GM19023 (cell line): ENCODE measurements around the gene FAM193A.
"Not testable (repeated sequence)": the region's sequence is repeated elsewhere in the genome, so short reads cannot be mapped to it uniquely, and the experiment has no call there.

ENCODE experiments used
- ATAC-seq: cut with Tn5 transposase; IDR thresholded peaks from one replicate; pipeline ENCODE4 v1.9.1; 2021; ENCODE audit warnings: mild to moderate bottlenecking, moderate library complexity; ENCODE audit not compliant: unreplicated experiment

The FAM193A gene

DNA sequence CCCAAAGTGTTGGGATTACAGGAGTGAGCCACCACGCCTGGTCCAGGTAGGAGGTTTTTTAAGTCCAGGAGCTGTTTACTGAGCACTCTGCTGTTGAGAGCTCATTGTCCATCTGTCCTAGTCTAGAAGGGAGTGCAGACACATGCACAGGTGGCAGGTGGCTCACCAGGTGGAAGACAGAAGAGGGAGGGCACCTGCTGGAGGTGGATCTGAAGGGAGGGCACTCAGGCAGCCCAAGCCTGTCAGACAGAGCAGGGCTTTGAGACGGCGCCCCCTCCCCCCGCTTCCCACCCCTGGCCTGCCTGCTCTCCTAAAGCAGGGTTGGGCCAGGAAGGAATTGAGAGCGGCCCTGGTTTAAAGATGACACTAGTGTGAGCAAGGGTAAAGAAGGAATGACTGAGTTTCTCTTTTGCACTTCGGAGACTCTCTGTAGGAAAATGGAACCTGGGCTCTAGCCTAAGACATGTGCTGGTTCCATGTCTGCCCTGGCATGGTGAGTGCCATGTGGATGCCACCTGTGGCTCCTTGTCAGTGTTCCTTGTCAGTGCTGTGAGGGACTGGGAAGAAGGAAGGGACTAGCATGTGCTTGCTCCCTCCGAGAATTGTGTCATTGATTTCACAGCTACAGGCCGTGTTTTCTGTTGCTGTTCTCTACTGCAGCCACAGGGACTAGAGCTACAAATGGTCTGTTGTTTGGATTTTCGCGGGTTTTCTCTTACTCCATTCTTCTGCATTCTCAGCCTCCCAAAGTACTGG, 111.1 kb downstream of the FAM193A start:
- ATAC-seq = no peak

DNA sequence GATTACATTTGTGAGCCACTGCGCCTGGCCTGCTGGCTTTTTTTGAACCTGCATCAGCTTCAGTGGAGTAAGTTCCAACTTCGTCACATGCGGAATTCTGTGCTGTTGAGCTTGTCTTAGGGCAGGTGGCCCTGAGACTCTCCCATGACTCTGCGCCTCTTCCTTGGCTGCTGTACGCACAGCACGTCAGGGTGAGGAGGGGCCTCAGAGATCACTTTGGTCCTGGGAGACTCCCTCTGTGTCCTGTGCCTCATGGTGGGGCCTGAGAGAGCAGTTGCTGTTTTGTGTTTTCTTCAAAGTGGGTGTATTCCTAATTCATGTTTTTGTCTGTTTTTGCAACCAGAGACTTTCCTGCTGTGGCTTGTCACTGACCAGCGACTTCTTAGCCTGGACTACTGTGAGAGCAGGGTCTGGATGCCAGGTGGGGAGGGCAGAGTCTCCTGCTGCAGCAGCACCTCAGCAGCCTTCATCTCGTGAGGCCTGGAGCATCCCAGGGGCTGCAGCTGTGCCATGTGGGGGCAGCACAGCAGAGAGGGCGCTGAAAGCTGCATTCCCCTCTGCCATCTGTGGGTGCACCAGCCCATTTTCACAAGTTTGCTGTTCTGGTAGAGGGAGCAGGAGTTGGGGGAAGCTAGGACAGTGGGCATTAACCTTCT, 111.8 kb downstream of the FAM193A start:
- ATAC-seq = no peak

DNA sequence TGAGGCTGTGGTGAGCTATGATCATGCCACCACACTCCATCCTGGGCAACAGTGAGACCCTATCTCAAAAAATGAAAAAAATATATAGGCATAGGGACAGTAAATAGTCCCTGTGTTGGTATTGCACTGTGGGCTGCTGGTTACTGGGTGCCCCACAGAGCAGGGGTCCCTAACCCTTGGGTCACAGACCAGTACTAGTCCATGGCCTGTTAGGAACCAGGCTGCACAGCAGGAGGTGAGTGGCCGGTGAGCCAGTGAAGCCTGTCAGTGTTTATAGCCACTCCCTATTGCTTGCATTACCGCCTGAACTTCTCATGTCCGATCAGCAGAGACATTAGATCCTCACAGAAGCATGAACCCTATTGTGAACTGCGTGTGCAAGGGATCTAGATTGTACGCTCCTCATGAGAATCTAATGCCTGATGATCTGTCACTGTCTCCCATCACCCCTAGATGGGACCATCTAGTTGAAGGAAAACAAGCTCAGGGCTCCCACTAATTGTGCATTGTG, 113.2 kb downstream of the FAM193A start:
- ATAC-seq = no peak

DNA sequence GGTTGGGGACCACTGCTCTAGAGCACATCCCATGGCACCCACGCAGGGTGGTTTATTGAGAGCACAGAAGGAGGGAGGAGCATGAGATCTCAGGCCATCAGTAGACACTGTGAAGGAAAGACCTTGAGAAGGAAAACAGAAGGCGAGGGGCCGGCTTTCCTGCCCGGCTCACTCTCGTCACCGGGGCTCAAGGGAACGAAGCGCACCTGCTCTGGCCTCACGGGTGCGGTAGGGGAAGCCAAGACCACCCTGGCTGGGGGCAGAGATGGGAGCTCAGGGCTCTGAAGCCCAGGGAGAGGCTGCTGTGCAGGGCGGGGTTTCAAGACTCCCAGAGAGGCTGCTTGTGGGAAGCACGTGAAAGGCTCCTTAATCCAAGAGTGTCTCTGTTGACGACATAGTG, 113.8 kb downstream of the FAM193A start:
- ATAC-seq = no peak

DNA sequence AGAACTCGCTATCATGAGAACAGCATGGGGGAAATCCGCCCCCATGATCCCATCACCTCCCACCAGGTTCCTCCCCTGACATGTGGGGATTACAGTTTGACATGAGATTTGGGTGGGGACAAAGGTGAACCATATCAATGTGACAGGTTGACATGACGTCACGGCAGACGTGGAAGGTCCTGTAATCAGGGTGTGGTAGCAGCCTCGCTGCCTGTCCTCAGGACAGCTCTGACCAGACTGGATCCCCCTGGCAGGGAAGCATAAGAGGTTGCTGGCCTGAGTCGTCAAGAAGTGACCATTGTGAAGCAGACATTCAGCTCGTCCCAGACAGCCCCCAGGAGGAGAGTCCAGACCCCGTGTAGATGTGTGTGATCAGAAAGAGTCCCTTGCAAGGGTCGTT, 115.1 kb downstream of the FAM193A start:
- ATAC-seq = no peak

DNA sequence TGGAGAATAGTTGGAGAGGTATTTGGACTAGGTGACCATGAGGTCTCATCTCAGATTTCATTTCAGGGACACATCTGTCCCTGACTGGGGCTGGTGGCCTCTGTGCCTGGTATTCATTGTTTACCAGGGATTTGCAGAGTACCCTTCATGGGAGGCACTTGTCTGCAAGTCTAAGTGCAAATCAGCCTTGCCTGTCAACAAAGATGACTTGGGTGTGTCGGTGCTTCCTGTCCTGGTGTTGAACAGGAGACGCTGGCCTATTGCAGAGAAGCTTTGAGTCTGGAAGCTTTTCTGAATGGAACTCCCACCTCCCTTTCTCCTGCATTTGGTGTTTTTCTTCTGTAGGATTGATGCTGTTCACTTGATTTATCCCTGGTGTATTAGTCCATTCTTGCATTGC, 115.6 kb downstream of the FAM193A start:
- ATAC-seq = no peak

DNA sequence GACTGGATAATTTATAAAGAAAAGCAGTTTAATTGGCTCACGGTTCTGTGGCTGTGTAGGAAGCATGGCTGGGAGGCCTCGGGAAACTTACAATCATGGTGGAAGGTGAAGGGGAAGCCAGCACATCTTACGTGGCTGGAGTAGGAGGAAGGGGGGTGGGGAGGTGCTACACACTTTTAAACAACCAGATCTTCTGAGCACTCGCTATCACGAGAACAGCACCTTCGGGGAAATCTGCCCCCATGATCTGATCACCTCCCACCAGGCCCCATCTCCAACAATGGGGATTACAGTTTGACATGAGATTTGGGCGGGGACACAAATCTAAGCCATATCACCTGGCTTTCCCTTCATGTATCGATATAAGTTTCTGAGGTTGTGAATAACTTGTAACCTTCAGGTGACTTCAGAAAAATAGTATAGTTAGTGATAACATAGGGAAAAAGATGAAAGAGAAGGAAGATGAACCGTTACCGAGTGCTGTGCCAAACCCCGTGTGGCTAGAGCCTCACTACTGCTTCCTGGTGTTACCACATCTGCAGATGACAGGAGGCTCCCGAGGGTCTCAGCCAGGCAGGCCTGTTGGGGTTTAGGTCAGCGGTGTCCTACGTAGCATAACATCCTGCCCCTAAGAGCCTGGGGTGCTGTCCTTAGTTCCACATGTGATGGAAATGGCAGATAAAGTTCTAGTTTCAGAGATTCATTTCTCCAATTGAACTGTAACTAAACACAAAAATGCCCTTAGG, 116.1 kb downstream of the FAM193A start:
- no peak for ATAC-seq

DNA sequence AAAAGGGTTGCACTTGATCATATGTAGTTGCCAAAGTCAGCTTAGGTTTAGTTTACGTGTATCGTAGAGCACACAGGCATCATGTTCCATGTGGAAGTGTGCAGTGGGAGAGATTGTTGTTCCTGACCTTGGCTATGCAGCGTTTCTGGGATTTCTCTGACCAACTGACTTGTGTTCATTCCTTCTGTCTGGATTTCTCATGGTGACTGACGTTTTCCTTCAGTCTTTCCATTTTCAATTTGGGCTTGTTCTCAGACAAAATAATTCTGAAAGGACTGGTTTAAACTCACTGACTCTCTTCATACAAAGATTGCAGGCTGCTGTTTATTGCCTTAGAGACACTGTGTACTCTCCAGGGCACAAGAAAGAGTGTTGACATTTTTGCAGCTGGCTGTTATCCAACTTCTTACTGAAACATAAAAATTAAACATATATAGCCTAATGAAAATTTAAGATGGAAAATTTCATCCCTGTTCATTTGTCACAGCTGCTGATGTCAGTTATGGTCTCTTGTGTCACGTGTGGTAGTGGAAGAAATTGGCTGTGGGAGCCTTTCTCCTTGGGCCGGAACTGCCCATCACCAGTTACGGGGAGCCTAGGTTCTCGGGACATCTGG, 124.3 kb downstream of the FAM193A start:
- no peak for ATAC-seq

DNA sequence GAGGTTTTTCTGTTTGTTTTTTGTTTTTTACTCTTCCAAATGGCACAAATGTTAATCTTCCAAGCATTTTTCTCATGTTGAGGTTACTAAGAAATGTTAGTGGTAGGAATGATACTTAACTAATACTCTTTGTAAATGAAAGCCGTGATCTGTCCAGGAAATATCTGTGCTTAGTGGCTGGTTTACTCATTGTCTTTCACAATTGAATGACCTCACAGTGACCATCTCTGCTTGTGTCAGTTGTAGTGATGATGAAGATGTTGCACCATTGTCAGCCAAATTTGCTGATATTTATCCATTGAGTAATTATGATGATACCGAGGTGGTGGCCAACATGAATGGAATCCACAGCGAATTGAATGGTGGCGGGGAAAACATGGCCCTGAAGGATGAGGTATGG, 126.2 kb downstream of the FAM193A start:
- ATAC-seq = no peak

DNA sequence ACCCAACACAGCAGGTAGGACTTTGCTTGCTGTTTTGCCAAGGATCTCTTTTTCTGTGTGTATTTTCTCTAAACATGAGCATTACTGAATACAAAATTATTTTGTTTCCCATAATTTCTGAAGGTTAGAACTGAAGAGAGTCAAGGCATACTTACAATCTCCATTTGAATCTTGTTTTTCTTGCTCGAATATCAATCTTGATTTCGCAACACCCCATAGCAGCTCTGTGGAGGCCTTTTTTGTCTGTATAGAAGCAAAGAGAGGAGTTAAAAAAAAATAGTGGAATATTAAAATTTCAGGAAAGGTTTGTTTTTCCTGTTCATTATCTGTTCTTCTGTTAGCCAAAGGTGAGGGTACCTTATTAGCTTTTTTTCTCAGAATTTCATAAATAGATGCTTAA, 126.8 kb downstream of the FAM193A start:
- no peak for ATAC-seq

DNA sequence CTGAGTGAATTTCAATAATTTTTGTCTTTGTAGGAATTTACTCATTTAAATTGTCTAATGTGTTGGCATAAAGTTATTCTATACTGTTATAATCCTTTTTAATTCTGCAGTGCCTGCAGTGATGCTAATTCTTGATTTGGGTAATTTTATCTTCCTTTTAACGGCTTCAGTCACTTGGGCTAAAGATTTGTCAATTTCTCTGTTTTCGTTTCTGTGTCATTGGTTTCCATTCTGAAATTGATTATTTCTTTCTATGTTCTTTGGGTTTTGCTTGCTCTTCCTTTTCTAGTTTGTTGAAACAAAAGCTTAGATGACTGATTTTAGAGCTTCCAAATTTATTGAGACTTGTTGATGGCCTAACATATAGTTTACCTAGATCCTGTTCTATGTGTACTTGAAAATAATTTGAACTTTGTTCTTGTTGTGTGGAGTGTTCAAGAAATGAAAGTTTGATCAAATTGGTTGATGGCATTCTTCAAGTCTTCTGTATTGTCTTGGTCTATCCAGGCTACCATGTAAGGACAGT, 130.3 kb downstream of the FAM193A start:
- no peak for ATAC-seq

DNA sequence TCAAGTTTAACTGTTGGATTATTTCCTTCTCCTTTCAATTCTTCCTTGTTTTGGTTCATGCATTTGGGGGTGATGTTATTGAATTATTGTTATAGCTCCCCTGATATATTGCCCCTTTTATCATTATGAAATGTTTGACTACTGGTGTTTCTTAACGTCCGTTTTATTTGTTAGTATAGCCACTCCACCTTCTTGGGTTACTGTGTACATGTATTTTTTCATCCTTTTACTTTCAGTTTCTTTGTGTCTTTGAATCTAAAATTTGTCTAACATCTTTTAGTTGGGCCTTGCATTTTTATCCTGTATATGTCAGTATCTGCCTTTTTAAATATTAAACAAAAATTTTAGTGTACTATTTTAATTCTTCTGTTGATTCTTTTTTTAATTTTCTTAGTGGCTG, 131.0 kb downstream of the FAM193A start:
- no peak for ATAC-seq

DNA sequence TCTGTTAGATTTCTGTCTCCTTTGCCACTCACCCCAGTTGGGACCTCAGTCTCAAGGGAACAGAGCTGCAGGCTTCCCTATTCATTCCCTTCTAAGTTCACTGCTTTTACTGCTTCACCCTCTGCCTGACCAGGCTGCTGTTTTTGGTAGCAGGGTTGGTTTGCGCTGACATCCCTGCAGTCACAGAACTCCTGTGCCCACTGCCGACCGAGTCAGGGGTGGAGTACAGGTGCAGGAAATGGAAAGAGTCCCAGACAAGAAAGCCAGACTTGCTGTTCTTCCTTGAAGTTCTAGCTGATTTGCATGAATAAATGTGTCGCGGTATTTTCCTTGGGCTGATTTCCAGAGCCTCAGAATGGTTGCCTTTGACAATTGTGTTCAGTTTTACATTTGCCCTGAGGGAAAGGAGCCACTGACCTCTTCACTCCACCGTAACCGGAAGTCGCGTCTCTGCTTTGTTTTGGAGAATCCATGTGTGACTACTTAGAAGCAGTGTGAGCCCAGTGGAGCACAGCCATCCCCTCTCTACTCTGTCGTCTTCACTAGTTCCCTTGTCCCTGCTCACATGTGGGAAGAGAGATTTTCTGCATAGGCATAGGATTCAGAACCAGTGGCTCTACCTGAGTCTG, 134.9 kb downstream of the FAM193A start:
- ATAC-seq = no peak

DNA sequence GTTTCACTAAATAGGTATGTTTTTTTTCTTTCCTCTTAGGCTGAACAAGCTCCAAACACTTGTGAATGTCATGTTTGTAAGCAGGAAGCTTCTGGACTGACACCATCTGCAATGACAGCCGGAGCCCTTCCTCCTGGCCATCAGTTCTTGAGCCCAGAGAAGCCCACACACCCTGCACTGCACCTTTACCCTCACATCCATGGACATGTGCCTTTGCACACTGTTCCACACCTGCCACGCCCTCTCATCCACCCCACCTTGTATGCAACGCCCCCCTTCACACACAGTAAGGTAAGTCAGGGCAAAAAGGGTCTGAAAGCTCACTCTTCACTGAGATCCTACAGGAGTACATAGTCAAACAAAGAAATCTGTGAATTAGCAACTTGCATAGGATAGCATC, 135.6 kb downstream of the FAM193A start:
- ATAC-seq = no peak

DNA sequence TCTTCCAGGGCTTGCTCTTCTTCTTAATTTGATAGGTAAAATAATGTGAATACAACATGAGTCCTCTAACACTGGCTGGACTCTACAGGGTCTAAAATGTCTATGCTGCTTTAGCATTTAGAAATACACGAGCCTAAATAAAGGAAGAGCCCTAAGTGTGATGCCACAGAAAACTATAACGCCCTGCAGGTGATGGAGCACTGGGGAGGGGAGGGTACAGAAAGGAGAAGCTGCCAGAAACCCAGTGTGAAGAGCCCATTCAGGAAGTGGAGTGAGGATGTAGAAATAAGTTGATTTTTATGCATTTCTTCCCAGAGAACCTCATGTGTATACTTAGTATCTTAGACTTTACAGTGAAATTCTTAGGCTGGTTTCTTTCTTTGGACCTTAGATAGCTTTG, 136.3 kb downstream of the FAM193A start:
- no peak for ATAC-seq

DNA sequence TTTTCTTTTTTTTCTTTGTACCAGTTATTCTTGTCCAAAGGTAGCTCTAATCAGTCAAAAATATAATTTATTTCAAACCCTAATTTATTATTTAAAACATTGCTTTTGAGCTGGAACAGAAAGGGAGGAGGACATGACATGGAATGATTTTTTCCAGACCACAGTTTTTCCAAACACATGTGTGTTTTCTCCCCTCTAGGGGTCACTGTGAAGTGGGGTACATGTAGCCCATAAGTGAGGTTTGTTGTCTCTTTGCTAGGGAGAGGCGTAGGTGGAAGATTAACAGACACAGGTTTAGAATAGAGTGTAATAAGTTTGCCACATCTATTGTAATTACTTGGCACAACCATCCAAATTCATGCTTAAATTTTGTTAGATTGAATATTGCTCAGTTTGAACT, 136.7 kb downstream of the FAM193A start:
- ATAC-seq = no peak

DNA sequence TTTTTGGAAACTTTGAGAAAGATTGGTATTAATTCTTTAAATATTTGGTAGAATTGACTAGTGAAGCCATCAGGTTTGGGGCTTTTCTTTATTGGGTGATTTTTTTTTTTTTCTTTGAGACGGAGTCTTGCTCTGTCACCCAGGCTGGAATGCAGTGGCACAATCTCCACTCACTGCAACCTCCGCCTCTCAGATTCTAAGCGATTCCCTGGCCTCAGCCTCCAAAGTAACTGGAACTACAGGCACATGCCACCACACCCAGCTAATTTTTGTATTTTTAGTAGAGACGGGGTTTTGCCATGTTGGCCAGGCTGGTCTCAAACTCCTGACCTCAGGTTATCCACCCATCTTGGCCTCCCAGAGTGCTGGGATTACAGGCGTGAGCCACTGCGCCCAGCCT, 143.3 kb downstream of the FAM193A start:
- not testable (repeated sequence) for ATAC-seq

DNA sequence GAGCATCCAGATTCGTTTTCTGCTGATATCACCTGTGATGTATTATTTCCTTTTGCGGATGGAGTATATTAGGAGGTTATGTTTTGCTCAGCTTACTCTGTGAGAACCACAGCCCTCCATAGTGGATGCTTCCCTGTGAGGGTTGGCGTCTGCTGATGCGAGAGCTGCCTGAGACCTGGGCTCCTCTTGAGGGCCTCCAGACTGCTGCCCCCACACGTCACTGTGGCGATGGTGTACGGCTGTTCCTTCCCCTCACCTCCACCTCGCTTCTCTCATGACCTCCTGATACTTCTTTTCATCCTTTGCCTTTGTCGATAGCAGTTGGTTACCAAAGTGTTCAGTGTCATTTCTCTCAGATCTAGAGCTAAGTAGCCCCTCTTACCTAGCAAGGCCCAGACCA, 148.0 kb downstream of the FAM193A start:
- no peak for ATAC-seq

DNA sequence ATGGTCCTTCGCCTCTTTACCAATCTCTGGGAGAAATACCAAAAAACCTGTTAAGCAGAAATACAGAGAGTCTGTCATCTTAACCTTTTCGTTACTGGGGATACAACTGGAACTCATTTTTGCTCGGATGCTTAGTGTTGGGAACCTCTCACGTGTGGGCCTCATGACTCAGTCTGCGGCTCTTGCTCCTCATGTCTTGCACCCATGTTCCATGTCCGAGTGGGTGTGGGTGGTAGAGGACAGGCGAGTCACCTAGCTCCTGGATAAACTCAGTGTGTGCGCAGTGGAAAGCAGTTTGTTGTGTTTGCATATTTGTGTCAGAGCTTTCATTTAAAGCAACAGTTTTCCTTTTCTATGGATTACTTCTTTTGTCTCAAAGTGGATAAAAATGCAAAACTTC, 149.1 kb downstream of the FAM193A start:
- no peak for ATAC-seq

DNA sequence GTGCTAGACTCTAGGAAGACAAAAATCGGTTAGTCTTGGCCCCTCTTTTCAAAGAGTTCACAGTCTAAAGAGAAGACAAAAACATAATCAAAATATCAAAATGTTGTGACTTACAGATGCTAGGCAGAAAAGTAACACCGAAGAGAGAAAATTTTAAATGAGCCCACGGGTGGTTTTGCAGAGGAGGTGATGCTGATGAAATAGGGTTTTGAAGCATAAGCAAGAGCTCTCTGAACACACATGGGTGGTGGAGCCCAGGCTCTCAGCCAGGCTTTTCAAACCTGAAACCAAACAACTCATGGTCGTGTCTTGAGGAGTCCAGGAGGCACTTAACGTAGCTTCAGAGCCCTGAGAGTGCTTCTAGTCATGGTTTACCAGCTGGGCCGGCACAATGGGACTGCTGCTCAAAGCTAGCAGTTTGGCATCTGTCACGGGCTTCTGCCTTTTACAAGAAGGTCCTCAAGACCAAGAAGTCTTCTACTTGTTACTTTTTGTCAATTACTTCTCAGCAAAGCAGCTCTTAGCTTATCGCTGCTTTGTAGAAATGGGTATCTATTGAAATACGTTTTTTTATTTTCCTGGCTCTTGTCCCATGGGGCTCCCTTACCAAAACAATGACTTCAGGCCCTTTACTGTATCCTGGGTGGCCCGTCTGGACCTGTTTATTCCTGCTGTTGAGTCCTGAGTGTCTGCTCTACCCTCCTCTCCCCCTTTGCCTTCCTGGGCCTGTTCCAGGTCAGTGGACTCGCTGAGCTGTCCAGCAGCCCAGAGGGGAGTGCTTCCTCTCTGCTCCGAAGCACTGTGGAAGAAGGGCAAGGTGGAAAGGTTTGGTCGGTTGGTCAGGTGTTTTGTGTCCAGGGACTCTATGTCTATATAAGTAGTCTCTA, 150.2 kb downstream of the FAM193A start:
- ATAC-seq = no peak
